ENCODE data around the gene HSP90AB1.

The HSP90AB1 gene

GRCh38 chr6:44298864-44299263 lies 52.0 kb downstream of the HSP90AB1 start:
- H3K27me3 ChIP-seq (replicated peaks) = peaks cover 23% of the 10 kb centered on the region
- no peak for TF ChIP-seq CTCF (IDR thresholded peaks at IDR 0.05; ENCODE audit: low read depth, low read length, missing control alignments)
- H3K36me3 ChIP-seq (replicated peaks) = peaks cover 27% of the 10 kb centered on the region

GRCh38 chr6:44300292-44300823 lies 53.5 kb downstream of the HSP90AB1 start:
- TF ChIP-seq CTCF (IDR thresholded peaks at IDR 0.05; ENCODE audit: low read depth, low read length, missing control alignments) = no peak
- H3K36me3 ChIP-seq (replicated peaks) = peaks cover 39% of the 10 kb centered on the region

More at GRCh38 chr6:44298864-44299263, 52.0 kb downstream of the HSP90AB1 start:
- no peak for DNase-seq
- H3K4me3 ChIP-seq (ENCODE audit: low read depth, low read length) = no peak overlapping the region
- in situ Hi-C loops (cut with HindIII; ENCODE audit: low pct_ligation_motif_present, low sequenced_read_pairs) = no loop called here
- no peak overlapping the region for H3K27ac ChIP-seq

GRCh38 chr6:44301106-44301505 lies 54.2 kb downstream of the HSP90AB1 start:
- DNase-seq = no peak
- no peak overlapping the region for H3K4me3 ChIP-seq (ENCODE audit: low read depth, low read length)
- TF ChIP-seq CTCF (IDR thresholded peaks at IDR 0.05; ENCODE audit: low read depth, low read length, missing control alignments) = no peak
- in situ Hi-C loops (cut with HindIII; ENCODE audit: low pct_ligation_motif_present, low sequenced_read_pairs) = no loop called here
- no peak overlapping the region for H3K27ac ChIP-seq
- H3K27me3 ChIP-seq (replicated peaks) = peaks cover 18% of the 10 kb centered on the region
- H3K36me3 ChIP-seq (replicated peaks) = peaks cover 46% of the 10 kb centered on the region

More at GRCh38 chr6:44300292-44300823, 53.5 kb downstream of the HSP90AB1 start:
- Histone ChIP-seq H3K27me3 (replicated peaks) (peaks cover 23% of the 10 kb centered on the region), H3K4me3 (ENCODE audit: low read depth, low read length) (no peak overlapping the region), H3K27ac (no peak overlapping the region)
- in situ Hi-C loops (cut with HindIII; ENCODE audit: low pct_ligation_motif_present, low sequenced_read_pairs) = no loop called here
- no peak for DNase-seq

- in situ Hi-C loops (cut with HindIII; ENCODE audit: low pct_ligation_motif_present, low sequenced_read_pairs) = no loop called here
- Histone ChIP-seq H3K27ac (no peak overlapping the region), H3K27me3 (replicated peaks) (peaks cover 11% of the 10 kb centered on the region), H3K4me3 (ENCODE audit: low read depth, low read length) (no peak overlapping the region), H3K36me3 (replicated peaks) (peaks cover 51% of the 10 kb centered on the region)
- TF ChIP-seq CTCF (IDR thresholded peaks at IDR 0.05; ENCODE audit: low read depth, low read length, missing control alignments) = no peak
- no peak for DNase-seq
These were observed 55.1 kb downstream of the HSP90AB1 start for GRCh38 chr6:44301782-44302564.

GRCh38 chr6:44302856-44303255 lies 56.0 kb downstream of the HSP90AB1 start:
- Histone ChIP-seq H3K27me3 (replicated peaks) (peaks cover 3% of the 10 kb centered on the region), H3K27ac (no peak overlapping the region), H3K36me3 (replicated peaks) (peaks cover 54% of the 10 kb centered on the region), H3K4me3 (ENCODE audit: low read depth, low read length) (no peak overlapping the region)
- DNase-seq = no peak
- TF ChIP-seq CTCF (IDR thresholded peaks at IDR 0.05; ENCODE audit: low read depth, low read length, missing control alignments) = no peak
- in situ Hi-C loops (cut with HindIII; ENCODE audit: low pct_ligation_motif_present, low sequenced_read_pairs) = no loop called here

Measured in brain microvascular endothelial cell (primary cell).